Measurements from ENCODE around the gene FAM81A. TPM values are rescaled to one million over a fixed set of nuclear protein-coding genes. Genes with fewer than 3 reads are reported as not detected.

The FAM81A gene
- total RNA-seq, 1 donor from 2014 or later: 0.41 TPM

- no peaks in the 10 kb centered on the region for H3K79me2 ChIP-seq (ENCODE audit: low read depth)
- no peaks in the 10 kb centered on the region for H4K20me1 ChIP-seq (ENCODE audit: low read depth)
- H3K9me3 ChIP-seq (ENCODE audit: low read depth): no peaks in the 10 kb centered on the region
- no peaks in the 10 kb centered on the region for H3K36me3 ChIP-seq
- Mint-ChIP-seq H3K27ac (no peak overlapping the region), H3K36me3 (no peaks in the 10 kb centered on the region), H3K27me3 (ENCODE audit: insufficient read depth, low read depth) (peaks cover 2% of the 10 kb centered on the region), H3K4me3 (no peak overlapping the region), H3K4me1 (no peaks in the 10 kb centered on the region), H3K9me3 (no peaks in the 10 kb centered on the region)
- no peak overlapping the region for H3K4me3 ChIP-seq
- DNase-seq (ENCODE audit: low spot score): no peak
- no peak overlapping the region for H2AFZ ChIP-seq (replicated peaks)
- H3K27ac ChIP-seq: no peak overlapping the region
- no peaks in the 10 kb centered on the region for H3K4me1 ChIP-seq
- H3K27me3 ChIP-seq: no peaks in the 10 kb centered on the region
- no peak for TF ChIP-seq EZH2 (IDR thresholded peaks at IDR 0.05)
- no peaks in the 10 kb centered on the region for H3F3A ChIP-seq (ENCODE audit: low read depth)
- no peak overlapping the region for H3K4me2 ChIP-seq
- H3K9ac ChIP-seq: no peak overlapping the region
Observed at GRCh38 chr15:59515190-59515589, 77.2 kb downstream of the FAM81A start.

DNA sequence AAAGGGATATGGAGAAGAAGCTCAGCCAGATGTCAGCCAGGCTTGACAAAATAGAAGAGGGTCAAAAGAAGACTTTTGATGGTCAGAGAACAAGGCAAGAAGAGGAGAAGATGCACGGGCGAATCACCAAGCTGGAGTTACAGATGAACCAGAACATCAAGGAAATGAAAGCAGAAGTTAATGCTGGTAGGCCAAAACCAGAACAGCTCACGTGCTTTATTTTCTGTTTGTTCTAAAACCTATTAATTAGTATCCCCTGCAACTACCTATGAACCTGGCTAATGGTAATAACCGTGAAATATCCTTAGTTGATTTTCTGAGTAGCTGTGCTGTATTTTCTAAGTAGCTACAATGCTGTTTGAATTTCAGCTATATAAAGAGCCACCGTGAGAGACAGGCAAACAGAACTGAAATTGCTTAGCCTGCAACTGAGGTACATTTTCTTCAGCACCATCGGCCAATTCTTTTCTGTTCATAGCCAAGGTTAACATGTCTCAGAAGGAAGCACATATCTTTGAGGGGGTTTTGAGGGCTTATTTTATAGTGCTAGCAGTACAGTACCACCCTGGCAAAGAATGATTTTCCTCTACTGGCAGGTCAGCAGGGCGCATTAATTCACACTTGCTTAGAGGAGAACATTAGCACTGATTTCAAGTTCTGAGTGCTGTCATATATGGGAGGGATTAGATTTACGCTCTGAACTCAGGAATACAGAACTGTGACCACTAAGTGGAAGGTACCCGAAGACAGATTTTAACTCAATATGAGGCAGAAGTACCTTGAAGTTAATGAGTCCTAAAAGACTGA is 78.9 kb downstream of the FAM81A start:
- TF ChIP-seq EZH2 (IDR thresholded peaks at IDR 0.05) (no peak), EZH2phosphoT487 (IDR thresholded peaks at IDR 0.05) (no peak)
- TF ChIP-seq, protein P1, sequence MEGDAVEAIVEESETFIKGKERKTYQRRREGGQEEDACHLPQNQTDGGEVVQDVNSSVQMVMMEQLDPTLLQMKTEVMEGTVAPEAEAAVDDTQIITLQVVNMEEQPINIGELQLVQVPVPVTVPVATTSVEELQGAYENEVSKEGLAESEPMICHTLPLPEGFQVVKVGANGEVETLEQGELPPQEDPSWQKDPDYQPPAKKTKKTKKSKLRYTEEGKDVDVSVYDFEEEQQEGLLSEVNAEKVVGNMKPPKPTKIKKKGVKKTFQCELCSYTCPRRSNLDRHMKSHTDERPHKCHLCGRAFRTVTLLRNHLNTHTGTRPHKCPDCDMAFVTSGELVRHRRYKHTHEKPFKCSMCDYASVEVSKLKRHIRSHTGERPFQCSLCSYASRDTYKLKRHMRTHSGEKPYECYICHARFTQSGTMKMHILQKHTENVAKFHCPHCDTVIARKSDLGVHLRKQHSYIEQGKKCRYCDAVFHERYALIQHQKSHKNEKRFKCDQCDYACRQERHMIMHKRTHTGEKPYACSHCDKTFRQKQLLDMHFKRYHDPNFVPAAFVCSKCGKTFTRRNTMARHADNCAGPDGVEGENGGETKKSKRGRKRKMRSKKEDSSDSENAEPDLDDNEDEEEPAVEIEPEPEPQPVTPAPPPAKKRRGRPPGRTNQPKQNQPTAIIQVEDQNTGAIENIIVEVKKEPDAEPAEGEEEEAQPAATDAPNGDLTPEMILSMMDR (IDR thresholded peaks at IDR 0.05): no peak
- Mint-ChIP-seq H3K4me3 (no peak overlapping the region), H3K9me3 (no peaks in the 10 kb centered on the region), H3K36me3 (no peaks in the 10 kb centered on the region), H3K27ac (no peak overlapping the region), H3K27me3 (ENCODE audit: insufficient read depth, low read depth) (peaks cover 2% of the 10 kb centered on the region), H3K4me1 (no peaks in the 10 kb centered on the region)
- Histone ChIP-seq H3K79me2 (ENCODE audit: low read depth) (no peaks in the 10 kb centered on the region), H3F3A (ENCODE audit: low read depth) (no peaks in the 10 kb centered on the region), H3K4me3 (no peak overlapping the region), H3K36me3 (no peaks in the 10 kb centered on the region), H4K20me1 (ENCODE audit: low read depth) (no peaks in the 10 kb centered on the region), H3K27ac (no peak overlapping the region), H3K9ac (no peak overlapping the region), H3K4me2 (no peak overlapping the region), H3K4me1 (no peaks in the 10 kb centered on the region), H3K9me3 (ENCODE audit: low read depth) (no peaks in the 10 kb centered on the region), H3K27me3 (no peaks in the 10 kb centered on the region), H2AFZ (replicated peaks) (no peak overlapping the region)
- no peak for DNase-seq (ENCODE audit: low spot score)

- H4K20me1 ChIP-seq (ENCODE audit: low read depth): no peaks in the 10 kb centered on the region
- H3K36me3 ChIP-seq: no peaks in the 10 kb centered on the region
- no peak overlapping the region for H2AFZ ChIP-seq (replicated peaks)
- no peak overlapping the region for H3K4me2 ChIP-seq
- no peak overlapping the region for H3K4me3 ChIP-seq
- Mint-ChIP-seq H3K27ac (no peak overlapping the region), H3K9me3 (no peaks in the 10 kb centered on the region), H3K4me1 (peaks cover 8% of the 10 kb centered on the region), H3K27me3 (ENCODE audit: insufficient read depth, low read depth) (peaks cover 2% of the 10 kb centered on the region), H3K36me3 (no peaks in the 10 kb centered on the region), H3K4me3 (no peak overlapping the region)
- H3K27me3 ChIP-seq: no peaks in the 10 kb centered on the region
- H3K79me2 ChIP-seq (ENCODE audit: low read depth): no peaks in the 10 kb centered on the region
- DNase-seq (ENCODE audit: low spot score): no peak
- H3K27ac ChIP-seq: no peak overlapping the region
- no peak for TF ChIP-seq EZH2phosphoT487 (IDR thresholded peaks at IDR 0.05)
- TF ChIP-seq EZH2 (IDR thresholded peaks at IDR 0.05): no peak
- TF ChIP-seq, protein P1 (IDR thresholded peaks at IDR 0.05): no peak
- H3K9me3 ChIP-seq (ENCODE audit: low read depth): no peaks in the 10 kb centered on the region
- H3F3A ChIP-seq (ENCODE audit: low read depth): no peaks in the 10 kb centered on the region
- no peak overlapping the region for H3K9ac ChIP-seq
- no peaks in the 10 kb centered on the region for H3K4me1 ChIP-seq
Observed at GRCh38 chr15:59519329-59519728, 81.3 kb downstream of the FAM81A start.

- H3K36me3 Mint-ChIP-seq: no peaks in the 10 kb centered on the region
- H3K27ac Mint-ChIP-seq: no peak overlapping the region
- H3K4me3 Mint-ChIP-seq: no peak overlapping the region
- H3K9me3 Mint-ChIP-seq: no peaks in the 10 kb centered on the region
- H3K9me3 ChIP-seq (ENCODE audit: low read depth): no peaks in the 10 kb centered on the region
- TF ChIP-seq EZH2 (IDR thresholded peaks at IDR 0.05): no peak
- TF ChIP-seq, protein P1 (IDR thresholded peaks at IDR 0.05): no peak
- TF ChIP-seq EZH2phosphoT487 (IDR thresholded peaks at IDR 0.05): no peak
- no peaks in the 10 kb centered on the region for H3K36me3 ChIP-seq
- peaks cover 2% of the 10 kb centered on the region for H3K27me3 Mint-ChIP-seq (ENCODE audit: insufficient read depth, low read depth)
- no peaks in the 10 kb centered on the region for H3K79me2 ChIP-seq (ENCODE audit: low read depth)
- no peaks in the 10 kb centered on the region for H3F3A ChIP-seq (ENCODE audit: low read depth)
- no peak overlapping the region for H3K4me2 ChIP-seq
- no peaks in the 10 kb centered on the region for H4K20me1 ChIP-seq (ENCODE audit: low read depth)
- no peak overlapping the region for H3K9ac ChIP-seq
- no peak overlapping the region for H3K27ac ChIP-seq
- H3K4me3 ChIP-seq: no peak overlapping the region
- no peaks in the 10 kb centered on the region for H3K4me1 ChIP-seq
- peaks cover 12% of the 10 kb centered on the region for H3K4me1 Mint-ChIP-seq
- H2AFZ ChIP-seq (replicated peaks): no peak overlapping the region
- no peaks in the 10 kb centered on the region for H3K27me3 ChIP-seq
- no peak for DNase-seq (ENCODE audit: low spot score)
Observed at GRCh38 chr15:59521443-59521842, 83.5 kb downstream of the FAM81A start.
